Caco-2 (cell line): Measurements from ENCODE around the gene ATM. TPM values are rescaled to one million over a fixed set of nuclear protein-coding genes. Genes with fewer than 3 reads are reported as not detected.

Experiments
- Bru-seq: library from RNA; stranded (reverse); fragments of 400-500 nt; gene quantifications from one replicate; lab custom pipeline; 2021; lab: Mats Ljungman, UMichigan
- BruChase-seq, 2 experiments: library from RNA; stranded (reverse); fragments of 400-500 nt; gene quantifications; one replicate each; lab custom pipeline; 2021; lab: Mats Ljungman, UMichigan
- BruUV-seq: library from RNA; stranded (reverse); fragments of 400-500 nt; replicated peaks from 2 replicates; lab custom pipeline; 2021; lab: Mats Ljungman, UMichigan
- CTCF ChIA-PET: fragments of 300-600 bp; sonication (Branson Sonifier 250); formaldehyde crosslinking; loops from one replicate; lab custom pipeline; 2022; ENCODE audit warnings: antibody characterized with exemption; lab: Charles Lee
- POLR2A ChIA-PET: fragments of 300-600 bp; sonication (Branson Sonifier 250); formaldehyde crosslinking; loops from one replicate; lab custom pipeline; 2022; ENCODE audit warnings: antibody characterized with exemption; lab: Charles Lee
- DNase-seq, 2 experiments: peaks; one replicate each; pipeline versions ENCODE4 v3.0.0 to v3.0.0-alpha.2; 2020 to 2022
- H3K27me3 ChIP-seq: replicated peaks from 2 replicates; pipeline ENCODE4 v1.6.0; 2011; ENCODE audit warnings: low read length; ENCODE audit not compliant: control insufficient read depth, insufficient read depth
- H3K36me3 ChIP-seq: 2 replicates; pipeline ENCODE4 v1.5.1; 2011; ENCODE audit warnings: low read length; ENCODE audit not compliant: control insufficient read depth, insufficient read depth
- H3K4me1 ChIP-seq: fragments of 250-450 bp; sonication (Bioruptor Pico); 2 replicates; pipeline ENCODE4 v1.5.1; 2020; ENCODE audit warnings: mild to moderate bottlenecking
- H3K4me3 ChIP-seq: 2 replicates; pipeline ENCODE4 v1.5.1; 2011; ENCODE audit warnings: low read depth, mild to moderate bottlenecking, control low read depth, low read length
- H3K9me3 ChIP-seq: fragments of 250-450 bp; sonication (Bioruptor Pico); 2 replicates; pipeline ENCODE4 v1.5.1; 2020; ENCODE audit warnings: mild to moderate bottlenecking, moderate library complexity
- H3K27ac Mint-ChIP-seq: one replicate; pipeline ENCODE4 v1.8.0; 2022; ENCODE audit warnings: mixed read lengths; ENCODE audit not compliant: unreplicated experiment
- H3K27me3 Mint-ChIP-seq: one replicate; pipeline ENCODE4 v1.8.0; 2022; ENCODE audit warnings: mixed read lengths; ENCODE audit not compliant: insufficient read depth, unreplicated experiment
- H3K36me3 Mint-ChIP-seq: one replicate; pipeline ENCODE4 v1.8.0; 2022; ENCODE audit warnings: mild to moderate bottlenecking, mixed read lengths; ENCODE audit not compliant: insufficient read depth, unreplicated experiment
- H3K4me1 Mint-ChIP-seq: one replicate; pipeline ENCODE4 v1.8.0; 2022; ENCODE audit warnings: low read depth, mixed read lengths; ENCODE audit not compliant: unreplicated experiment
- H3K4me3 Mint-ChIP-seq: one replicate; pipeline ENCODE4 v1.8.0; 2022; ENCODE audit warnings: mild to moderate bottlenecking, moderate library complexity, mixed read lengths; ENCODE audit not compliant: unreplicated experiment
- H3K9me3 Mint-ChIP-seq: one replicate; pipeline ENCODE4 v1.8.0; 2022; ENCODE audit warnings: mixed read lengths; ENCODE audit not compliant: unreplicated experiment
- intact Hi-C: fragments of 100-400 bp; cut with micrococcal nuclease; formaldehyde crosslinking; loops from one replicate; pipeline ENCODE4 v1.10.0; 2022; ENCODE audit not compliant: unreplicated experiment
- long read RNA-seq: library from polyadenylated mRNA; stranded (forward); transcript quantifications from one replicate; pipeline ENCODE4 v2.0.0, GENCODE V29; 2022
- total RNA-seq: library from RNA; stranded (reverse); gene quantifications from 2 replicates; pipeline ENCODE4 v1.2.3, GENCODE V29; 2022
- TF ChIP-seq, protein P1 (sequence below), 2 experiments: fragments of 200-600 bp in 1 of 2; IDR thresholded peaks; 1 replicate in 1 of 2; 2 replicates in 1 of 2; pipeline versions ENCODE4 v1.5.1 to v1.8.0; 2011 to 2022; ENCODE audit warnings: antibody characterized with exemption in 1 of 2, control low read depth in 1 of 2, inconsistent platforms in 1 of 2, low read depth in 1 of 2, low read length in 1 of 2, mild to moderate bottlenecking in 1 of 2, moderate library complexity in 1 of 2; ENCODE audit not compliant: insufficient read depth in 1 of 2, severe bottlenecking in 1 of 2, unreplicated experiment in 1 of 2

ATM gene, protein sequence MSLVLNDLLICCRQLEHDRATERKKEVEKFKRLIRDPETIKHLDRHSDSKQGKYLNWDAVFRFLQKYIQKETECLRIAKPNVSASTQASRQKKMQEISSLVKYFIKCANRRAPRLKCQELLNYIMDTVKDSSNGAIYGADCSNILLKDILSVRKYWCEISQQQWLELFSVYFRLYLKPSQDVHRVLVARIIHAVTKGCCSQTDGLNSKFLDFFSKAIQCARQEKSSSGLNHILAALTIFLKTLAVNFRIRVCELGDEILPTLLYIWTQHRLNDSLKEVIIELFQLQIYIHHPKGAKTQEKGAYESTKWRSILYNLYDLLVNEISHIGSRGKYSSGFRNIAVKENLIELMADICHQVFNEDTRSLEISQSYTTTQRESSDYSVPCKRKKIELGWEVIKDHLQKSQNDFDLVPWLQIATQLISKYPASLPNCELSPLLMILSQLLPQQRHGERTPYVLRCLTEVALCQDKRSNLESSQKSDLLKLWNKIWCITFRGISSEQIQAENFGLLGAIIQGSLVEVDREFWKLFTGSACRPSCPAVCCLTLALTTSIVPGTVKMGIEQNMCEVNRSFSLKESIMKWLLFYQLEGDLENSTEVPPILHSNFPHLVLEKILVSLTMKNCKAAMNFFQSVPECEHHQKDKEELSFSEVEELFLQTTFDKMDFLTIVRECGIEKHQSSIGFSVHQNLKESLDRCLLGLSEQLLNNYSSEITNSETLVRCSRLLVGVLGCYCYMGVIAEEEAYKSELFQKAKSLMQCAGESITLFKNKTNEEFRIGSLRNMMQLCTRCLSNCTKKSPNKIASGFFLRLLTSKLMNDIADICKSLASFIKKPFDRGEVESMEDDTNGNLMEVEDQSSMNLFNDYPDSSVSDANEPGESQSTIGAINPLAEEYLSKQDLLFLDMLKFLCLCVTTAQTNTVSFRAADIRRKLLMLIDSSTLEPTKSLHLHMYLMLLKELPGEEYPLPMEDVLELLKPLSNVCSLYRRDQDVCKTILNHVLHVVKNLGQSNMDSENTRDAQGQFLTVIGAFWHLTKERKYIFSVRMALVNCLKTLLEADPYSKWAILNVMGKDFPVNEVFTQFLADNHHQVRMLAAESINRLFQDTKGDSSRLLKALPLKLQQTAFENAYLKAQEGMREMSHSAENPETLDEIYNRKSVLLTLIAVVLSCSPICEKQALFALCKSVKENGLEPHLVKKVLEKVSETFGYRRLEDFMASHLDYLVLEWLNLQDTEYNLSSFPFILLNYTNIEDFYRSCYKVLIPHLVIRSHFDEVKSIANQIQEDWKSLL (N-terminal part only)
- total RNA-seq (77.1 and 77.9 TPM in 2 replicates), Bru-seq, nascent RNA (percentile 84 among the genes with signal in this experiment), BruChase-seq, experiment 1, labeled RNA remaining after a 2-hour chase (percentile 86 among the genes with signal in this experiment), BruChase-seq, experiment 2, labeled RNA remaining after a 6-hour chase (percentile 88 among the genes with signal in this experiment)
- long read RNA-seq, full-length matches to known transcripts, result 2 of 15 reads
- long read RNA-seq, partial matches to known transcripts, result 8 of 15 reads
- long read RNA-seq, other reads (novel, unspliced or antisense), result 5 of 15 reads

DNA sequence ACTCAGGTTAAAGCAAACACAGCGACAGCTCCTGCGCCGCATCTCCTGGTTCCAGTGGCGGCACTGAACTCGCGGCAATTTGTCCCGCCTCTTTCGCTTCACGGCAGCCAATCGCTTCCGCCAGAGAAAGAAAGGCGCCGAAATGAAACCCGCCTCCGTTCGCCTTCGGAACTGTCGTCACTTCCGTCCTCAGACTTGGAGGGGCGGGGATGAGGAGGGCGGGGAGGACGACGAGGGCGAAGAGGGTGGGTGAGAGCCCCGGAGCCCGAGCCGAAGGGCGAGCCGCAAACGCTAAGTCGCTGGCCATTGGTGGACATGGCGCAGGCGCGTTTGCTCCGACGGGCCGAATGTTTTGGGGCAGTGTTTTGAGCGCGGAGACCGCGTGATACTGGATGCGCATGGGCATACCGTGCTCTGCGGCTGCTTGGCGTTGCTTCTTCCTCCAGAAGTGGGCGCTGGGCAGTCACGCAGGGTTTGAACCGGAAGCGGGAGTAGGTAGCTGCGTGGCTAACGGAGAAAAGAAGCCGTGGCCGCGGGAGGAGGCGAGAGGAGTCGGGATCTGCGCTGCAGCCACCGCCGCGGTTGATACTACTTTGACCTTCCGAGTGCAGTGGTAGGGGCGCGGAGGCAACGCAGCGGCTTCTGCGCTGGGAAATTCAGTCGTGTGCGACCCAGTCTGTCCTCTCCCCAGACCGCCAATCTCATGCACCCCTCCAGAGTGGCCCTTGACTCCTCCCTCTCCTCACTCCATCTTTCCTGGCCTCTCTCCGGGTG lies at the start of gene ATM, which contains the start of gene NPAT:
Gene ATM, plus strand, starts transcription at position 494 of the 774 bp plus-strand sequence. CDS start 4,558 bp downstream, outside the sequence.
Gene NPAT, minus strand, starts transcription at position 65 of the 774 bp plus-strand sequence. CDS start 102 bp downstream, outside the sequence.
- intact Hi-C loops, result loop anchor here (1.0 to 5.0 kb wide), 8 partner anchors 101 to 426 kb away; partner anchors contain the start of genes ACAT1, C11orf65, CUL5 and EXPH5
- CTCF ChIA-PET, result interaction anchor here (0.6 to 1.9 kb wide), 15 partner anchors 16 to 647 kb away, joined by 3 to 11 read pairs (median 6); partner anchors contain the start of genes C11orf65, CUL5 and DDX10
- DNase-seq, result peak; percentile 100
- H3K4me1 ChIP-seq, result peaks cover 19% of the 10 kb centered on the region
- Mint-ChIP-seq H3K27ac (no peak within 1 kb of the TSS), H3K4me1 (peaks cover 21% of the 10 kb centered on the region), H3K4me3 (no peak within 1 kb of the TSS), H3K36me3 (peaks cover 24% of the 10 kb centered on the region), H3K9me3 (no peaks in the 10 kb centered on the region), H3K27me3 (no peaks in the 10 kb centered on the region)
- TF ChIP-seq, protein P1, sequence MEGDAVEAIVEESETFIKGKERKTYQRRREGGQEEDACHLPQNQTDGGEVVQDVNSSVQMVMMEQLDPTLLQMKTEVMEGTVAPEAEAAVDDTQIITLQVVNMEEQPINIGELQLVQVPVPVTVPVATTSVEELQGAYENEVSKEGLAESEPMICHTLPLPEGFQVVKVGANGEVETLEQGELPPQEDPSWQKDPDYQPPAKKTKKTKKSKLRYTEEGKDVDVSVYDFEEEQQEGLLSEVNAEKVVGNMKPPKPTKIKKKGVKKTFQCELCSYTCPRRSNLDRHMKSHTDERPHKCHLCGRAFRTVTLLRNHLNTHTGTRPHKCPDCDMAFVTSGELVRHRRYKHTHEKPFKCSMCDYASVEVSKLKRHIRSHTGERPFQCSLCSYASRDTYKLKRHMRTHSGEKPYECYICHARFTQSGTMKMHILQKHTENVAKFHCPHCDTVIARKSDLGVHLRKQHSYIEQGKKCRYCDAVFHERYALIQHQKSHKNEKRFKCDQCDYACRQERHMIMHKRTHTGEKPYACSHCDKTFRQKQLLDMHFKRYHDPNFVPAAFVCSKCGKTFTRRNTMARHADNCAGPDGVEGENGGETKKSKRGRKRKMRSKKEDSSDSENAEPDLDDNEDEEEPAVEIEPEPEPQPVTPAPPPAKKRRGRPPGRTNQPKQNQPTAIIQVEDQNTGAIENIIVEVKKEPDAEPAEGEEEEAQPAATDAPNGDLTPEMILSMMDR (IDR thresholded peaks at IDR 0.05; ENCODE audit: insufficient read depth in 1 of 2, low read depth in 1 of 2, low read length in 1 of 2, severe bottlenecking in 1 of 2, unreplicated experiment in 1 of 2), result peak; percentile 86 to 98
- POLR2A ChIA-PET, result interaction anchor here (0.5 to 1.6 kb wide), 9 partner anchors 31 to 442 kb away, joined by 3 to 8 read pairs (median 4); partner anchors contain the start of genes C11orf65, CUL5, DDX10 and EXPH5
- no TSS peak for BruUV-seq
- 0 out of 2 replicates have a peak, but pooled peaks cover 1% of the 10 kb centered on the region for H3K36me3 ChIP-seq
- no peaks in the 10 kb centered on the region for H3K27me3 ChIP-seq
- peak within 1 kb of the TSS; percentile 62 for H3K4me3 ChIP-seq
- H3K9me3 ChIP-seq, result no peaks in the 10 kb centered on the region

DNA sequence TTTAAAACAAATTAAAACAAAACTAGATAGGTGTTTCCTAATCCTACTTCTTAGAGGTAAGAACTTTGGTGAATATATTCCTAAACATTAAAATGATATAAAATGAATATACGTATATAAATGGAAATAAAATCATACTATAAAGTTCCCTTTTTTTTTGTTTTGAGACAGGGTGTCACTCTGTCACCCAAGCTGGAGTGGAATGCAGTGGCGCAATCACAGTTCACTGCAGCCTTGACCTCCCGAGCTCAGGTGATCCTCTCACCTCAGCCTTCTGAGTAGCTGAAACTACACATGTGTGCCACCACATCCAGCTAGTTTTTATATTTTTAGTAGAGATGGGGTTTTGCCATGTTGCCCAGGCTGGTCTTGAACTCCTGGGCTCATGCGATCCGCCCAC lies 45.3 kb upstream of the ATM start:
- no TSS peak for BruUV-seq
- Histone ChIP-seq H3K36me3 (peaks cover 3% of the 10 kb centered on the region), H3K27me3 (no peaks in the 10 kb centered on the region), H3K4me1 (no peaks in the 10 kb centered on the region), H3K9me3 (no peaks in the 10 kb centered on the region), H3K4me3 (no peak overlapping the region)
- Mint-ChIP-seq H3K27ac (no peak overlapping the region), H3K4me3 (no peak overlapping the region), H3K36me3 (peaks cover 79% of the 10 kb centered on the region), H3K9me3 (no peaks in the 10 kb centered on the region), H3K27me3 (no peaks in the 10 kb centered on the region), H3K4me1 (no peaks in the 10 kb centered on the region)
- CTCF ChIA-PET, result no interaction called here
- intact Hi-C loops, result no loop called here
- peak in 1 of 2 experiments; percentile 19 for DNase-seq
- POLR2A ChIA-PET, result no interaction called here
- TF ChIP-seq, protein P1 (IDR thresholded peaks at IDR 0.05; ENCODE audit: insufficient read depth in 1 of 2, low read depth in 1 of 2, low read length in 1 of 2, severe bottlenecking in 1 of 2, unreplicated experiment in 1 of 2), result no peak
